GM23248 (cell line): ENCODE results near the gene ACTL10.

Experiments used
- EZH2 ChIP-seq: fragments of 200-600 bp; sonication (generic); IDR thresholded peaks from 2 replicates; pipeline ENCODE4 v1.6.1; 2018; ENCODE audit warnings: antibody characterized with exemption, mild to moderate bottlenecking; ENCODE audit not compliant: insufficient read depth, poor library complexity, severe bottlenecking
- EZH2phosphoT487 ChIP-seq: fragments of 200-600 bp; sonication (generic); IDR thresholded peaks from 2 replicates; pipeline ENCODE4 v1.6.1; 2018; ENCODE audit warnings: antibody characterized with exemption, moderate library complexity, mild to moderate bottlenecking, low read depth; ENCODE audit not compliant: insufficient read depth

GRCh38 chr20:33687993-33688937 lies 21.5 kb downstream of the ACTL10 start:
- TF ChIP-seq EZH2 = no peak
- TF ChIP-seq EZH2phosphoT487 = no peak
